Measurements from ENCODE around the gene SH3GL1.

DNA sequence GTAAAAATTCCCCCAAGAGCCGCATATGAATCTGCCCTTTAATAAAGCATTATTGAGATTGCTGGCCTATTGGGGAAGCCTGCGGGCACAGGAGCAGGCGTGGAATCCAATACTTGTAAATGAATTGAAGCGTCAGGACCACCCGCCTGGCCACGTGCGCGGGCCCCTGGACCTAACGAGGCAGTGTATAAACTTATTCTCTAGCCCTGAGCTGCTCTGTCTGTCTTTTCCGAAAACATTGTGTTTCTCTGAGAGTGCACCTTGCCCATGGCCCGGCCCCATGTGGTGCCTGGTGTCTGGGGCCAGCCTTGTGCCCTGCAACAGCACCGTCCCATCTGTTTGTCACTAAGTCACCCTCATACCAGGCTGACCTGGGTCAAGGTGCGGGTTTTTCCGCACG is 42.8 kb upstream of the SH3GL1 start:
- TF ChIP-seq, protein P1, sequence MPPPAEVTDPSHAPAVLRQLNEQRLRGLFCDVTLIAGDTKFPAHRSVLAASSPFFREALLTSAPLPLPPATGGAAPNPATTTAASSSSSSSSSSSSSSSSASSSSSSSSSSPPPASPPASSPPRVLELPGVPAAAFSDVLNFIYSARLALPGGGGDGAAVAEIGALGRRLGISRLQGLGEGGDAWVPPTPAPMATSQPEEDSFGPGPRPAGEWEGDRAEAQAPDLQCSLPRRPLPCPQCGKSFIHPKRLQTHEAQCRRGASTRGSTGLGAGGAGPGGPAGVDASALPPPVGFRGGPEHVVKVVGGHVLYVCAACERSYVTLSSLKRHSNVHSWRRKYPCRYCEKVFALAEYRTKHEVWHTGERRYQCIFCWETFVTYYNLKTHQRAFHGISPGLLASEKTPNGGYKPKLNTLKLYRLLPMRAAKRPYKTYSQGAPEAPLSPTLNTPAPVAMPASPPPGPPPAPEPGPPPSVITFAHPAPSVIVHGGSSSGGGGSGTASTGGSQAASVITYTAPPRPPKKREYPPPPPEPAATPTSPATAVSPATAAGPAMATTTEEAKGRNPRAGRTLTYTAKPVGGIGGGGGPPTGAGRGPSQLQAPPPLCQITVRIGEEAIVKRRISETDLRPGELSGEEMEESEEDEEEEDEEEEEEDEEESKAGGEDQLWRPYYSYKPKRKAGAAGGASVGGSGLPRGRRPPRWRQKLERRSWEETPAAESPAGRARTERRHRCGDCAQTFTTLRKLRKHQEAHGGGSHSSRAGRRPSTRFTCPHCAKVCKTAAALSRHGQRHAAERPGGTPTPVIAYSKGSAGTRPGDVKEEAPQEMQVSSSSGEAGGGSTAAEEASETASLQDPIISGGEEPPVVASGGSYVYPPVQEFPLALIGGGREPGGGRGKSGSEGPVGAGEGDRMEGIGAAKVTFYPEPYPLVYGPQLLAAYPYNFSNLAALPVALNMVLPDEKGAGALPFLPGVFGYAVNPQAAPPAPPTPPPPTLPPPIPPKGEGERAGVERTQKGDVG (CRISPR knock-in tag; IDR thresholded peaks at IDR 0.05) = no peak
- TF ChIP-seq CEBPB (IDR thresholded peaks at IDR 0.05; ENCODE audit: borderline replicate concordance in 1 of 2, low read depth in 2 of 2, low read length in 2 of 2) = no peak
- TF ChIP-seq SMARCA5 (IDR thresholded peaks at IDR 0.05) = no peak
- no peak for TF ChIP-seq CBX3 (IDR thresholded peaks at IDR 0.05; ENCODE audit: borderline replicate concordance, low read depth)
- TF ChIP-seq EZH2 (IDR thresholded peaks at IDR 0.05; ENCODE audit: borderline replicate concordance, control insufficient read depth, low read depth, low read length) = no peak
- TF ChIP-seq, protein P2, sequence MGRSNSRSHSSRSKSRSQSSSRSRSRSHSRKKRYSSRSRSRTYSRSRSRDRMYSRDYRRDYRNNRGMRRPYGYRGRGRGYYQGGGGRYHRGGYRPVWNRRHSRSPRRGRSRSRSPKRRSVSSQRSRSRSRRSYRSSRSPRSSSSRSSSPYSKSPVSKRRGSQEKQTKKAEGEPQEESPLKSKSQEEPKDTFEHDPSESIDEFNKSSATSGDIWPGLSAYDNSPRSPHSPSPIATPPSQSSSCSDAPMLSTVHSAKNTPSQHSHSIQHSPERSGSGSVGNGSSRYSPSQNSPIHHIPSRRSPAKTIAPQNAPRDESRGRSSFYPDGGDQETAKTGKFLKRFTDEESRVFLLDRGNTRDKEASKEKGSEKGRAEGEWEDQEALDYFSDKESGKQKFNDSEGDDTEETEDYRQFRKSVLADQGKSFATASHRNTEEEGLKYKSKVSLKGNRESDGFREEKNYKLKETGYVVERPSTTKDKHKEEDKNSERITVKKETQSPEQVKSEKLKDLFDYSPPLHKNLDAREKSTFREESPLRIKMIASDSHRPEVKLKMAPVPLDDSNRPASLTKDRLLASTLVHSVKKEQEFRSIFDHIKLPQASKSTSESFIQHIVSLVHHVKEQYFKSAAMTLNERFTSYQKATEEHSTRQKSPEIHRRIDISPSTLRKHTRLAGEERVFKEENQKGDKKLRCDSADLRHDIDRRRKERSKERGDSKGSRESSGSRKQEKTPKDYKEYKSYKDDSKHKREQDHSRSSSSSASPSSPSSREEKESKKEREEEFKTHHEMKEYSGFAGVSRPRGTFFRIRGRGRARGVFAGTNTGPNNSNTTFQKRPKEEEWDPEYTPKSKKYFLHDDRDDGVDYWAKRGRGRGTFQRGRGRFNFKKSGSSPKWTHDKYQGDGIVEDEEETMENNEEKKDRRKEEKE (IDR thresholded peaks at IDR 0.05) = no peak
- TF ChIP-seq ZNF274 (IDR thresholded peaks at IDR 0.05; ENCODE audit: insufficient read depth, insufficient read length) = no peak
- no peak for TF ChIP-seq MYC (IDR thresholded peaks at IDR 0.05; ENCODE audit: insufficient read depth, insufficient read length, insufficient replicate concordance, low read length, severe bottlenecking)
- TF ChIP-seq, protein P3, sequence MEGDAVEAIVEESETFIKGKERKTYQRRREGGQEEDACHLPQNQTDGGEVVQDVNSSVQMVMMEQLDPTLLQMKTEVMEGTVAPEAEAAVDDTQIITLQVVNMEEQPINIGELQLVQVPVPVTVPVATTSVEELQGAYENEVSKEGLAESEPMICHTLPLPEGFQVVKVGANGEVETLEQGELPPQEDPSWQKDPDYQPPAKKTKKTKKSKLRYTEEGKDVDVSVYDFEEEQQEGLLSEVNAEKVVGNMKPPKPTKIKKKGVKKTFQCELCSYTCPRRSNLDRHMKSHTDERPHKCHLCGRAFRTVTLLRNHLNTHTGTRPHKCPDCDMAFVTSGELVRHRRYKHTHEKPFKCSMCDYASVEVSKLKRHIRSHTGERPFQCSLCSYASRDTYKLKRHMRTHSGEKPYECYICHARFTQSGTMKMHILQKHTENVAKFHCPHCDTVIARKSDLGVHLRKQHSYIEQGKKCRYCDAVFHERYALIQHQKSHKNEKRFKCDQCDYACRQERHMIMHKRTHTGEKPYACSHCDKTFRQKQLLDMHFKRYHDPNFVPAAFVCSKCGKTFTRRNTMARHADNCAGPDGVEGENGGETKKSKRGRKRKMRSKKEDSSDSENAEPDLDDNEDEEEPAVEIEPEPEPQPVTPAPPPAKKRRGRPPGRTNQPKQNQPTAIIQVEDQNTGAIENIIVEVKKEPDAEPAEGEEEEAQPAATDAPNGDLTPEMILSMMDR (IDR thresholded peaks at IDR 0.05 in 2 of 3, conservative IDR thresholded peaks at IDR 0.05 in 1 of 3; ENCODE audit: control insufficient read depth in 2 of 3, extremely low read depth in 1 of 3, insufficient read depth in 1 of 3, low read depth in 3 of 3, low read length in 3 of 3) = no peak
- no peak for TF ChIP-seq PAX8 (IDR thresholded peaks at IDR 0.05)
- TF ChIP-seq, protein P4, sequence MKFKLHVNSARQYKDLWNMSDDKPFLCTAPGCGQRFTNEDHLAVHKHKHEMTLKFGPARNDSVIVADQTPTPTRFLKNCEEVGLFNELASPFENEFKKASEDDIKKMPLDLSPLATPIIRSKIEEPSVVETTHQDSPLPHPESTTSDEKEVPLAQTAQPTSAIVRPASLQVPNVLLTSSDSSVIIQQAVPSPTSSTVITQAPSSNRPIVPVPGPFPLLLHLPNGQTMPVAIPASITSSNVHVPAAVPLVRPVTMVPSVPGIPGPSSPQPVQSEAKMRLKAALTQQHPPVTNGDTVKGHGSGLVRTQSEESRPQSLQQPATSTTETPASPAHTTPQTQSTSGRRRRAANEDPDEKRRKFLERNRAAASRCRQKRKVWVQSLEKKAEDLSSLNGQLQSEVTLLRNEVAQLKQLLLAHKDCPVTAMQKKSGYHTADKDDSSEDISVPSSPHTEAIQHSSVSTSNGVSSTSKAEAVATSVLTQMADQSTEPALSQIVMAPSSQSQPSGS (IDR thresholded peaks at IDR 0.05; ENCODE audit: low read length) = no peak
- TF ChIP-seq, protein P5, sequence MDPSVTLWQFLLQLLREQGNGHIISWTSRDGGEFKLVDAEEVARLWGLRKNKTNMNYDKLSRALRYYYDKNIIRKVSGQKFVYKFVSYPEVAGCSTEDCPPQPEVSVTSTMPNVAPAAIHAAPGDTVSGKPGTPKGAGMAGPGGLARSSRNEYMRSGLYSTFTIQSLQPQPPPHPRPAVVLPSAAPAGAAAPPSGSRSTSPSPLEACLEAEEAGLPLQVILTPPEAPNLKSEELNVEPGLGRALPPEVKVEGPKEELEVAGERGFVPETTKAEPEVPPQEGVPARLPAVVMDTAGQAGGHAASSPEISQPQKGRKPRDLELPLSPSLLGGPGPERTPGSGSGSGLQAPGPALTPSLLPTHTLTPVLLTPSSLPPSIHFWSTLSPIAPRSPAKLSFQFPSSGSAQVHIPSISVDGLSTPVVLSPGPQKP (IDR thresholded peaks at IDR 0.05; ENCODE audit: low read depth, low read length) = no peak
- no peak for TF ChIP-seq POLR2AphosphoS5 (IDR thresholded peaks at IDR 0.05; ENCODE audit: low read length)
- TF ChIP-seq, protein P6, sequence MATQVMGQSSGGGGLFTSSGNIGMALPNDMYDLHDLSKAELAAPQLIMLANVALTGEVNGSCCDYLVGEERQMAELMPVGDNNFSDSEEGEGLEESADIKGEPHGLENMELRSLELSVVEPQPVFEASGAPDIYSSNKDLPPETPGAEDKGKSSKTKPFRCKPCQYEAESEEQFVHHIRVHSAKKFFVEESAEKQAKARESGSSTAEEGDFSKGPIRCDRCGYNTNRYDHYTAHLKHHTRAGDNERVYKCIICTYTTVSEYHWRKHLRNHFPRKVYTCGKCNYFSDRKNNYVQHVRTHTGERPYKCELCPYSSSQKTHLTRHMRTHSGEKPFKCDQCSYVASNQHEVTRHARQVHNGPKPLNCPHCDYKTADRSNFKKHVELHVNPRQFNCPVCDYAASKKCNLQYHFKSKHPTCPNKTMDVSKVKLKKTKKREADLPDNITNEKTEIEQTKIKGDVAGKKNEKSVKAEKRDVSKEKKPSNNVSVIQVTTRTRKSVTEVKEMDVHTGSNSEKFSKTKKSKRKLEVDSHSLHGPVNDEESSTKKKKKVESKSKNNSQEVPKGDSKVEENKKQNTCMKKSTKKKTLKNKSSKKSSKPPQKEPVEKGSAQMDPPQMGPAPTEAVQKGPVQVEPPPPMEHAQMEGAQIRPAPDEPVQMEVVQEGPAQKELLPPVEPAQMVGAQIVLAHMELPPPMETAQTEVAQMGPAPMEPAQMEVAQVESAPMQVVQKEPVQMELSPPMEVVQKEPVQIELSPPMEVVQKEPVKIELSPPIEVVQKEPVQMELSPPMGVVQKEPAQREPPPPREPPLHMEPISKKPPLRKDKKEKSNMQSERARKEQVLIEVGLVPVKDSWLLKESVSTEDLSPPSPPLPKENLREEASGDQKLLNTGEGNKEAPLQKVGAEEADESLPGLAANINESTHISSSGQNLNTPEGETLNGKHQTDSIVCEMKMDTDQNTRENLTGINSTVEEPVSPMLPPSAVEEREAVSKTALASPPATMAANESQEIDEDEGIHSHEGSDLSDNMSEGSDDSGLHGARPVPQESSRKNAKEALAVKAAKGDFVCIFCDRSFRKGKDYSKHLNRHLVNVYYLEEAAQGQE (IDR thresholded peaks at IDR 0.05; ENCODE audit: low read depth, low read length) = no peak
